ENCODE measurements around the gene OR2AP1.
"Not testable (repeated sequence)": the region's sequence is repeated elsewhere in the genome, so short reads cannot be mapped to it uniquely, and the experiment has no call there.

Gene OR2AP1

DNA sequence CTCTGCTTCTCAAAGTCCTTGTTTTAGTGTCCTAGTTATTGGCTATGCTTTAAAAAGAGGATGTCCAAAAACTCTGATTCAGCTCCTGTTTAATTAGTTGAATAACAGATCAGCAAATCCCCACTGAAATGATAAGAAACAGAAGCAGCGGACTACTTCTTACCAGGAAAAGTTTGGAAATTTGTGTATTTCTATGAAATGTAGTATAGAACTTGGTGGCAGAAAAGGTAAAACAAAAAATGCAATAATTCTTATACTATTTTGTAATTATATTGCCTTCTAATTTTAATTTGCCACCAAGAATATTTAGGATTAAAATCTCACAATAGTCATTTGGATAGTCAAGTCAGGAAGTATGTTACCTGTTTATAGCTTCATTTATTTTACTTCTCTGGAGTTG lies at the start of gene OR2AP1:
Gene OR2AP1 (plus strand): TSS at position 301 of the 400 bp plus-strand sequence. CDS start 1,947 bp downstream, outside the sequence.
- DNase-seq = no peak

DNA sequence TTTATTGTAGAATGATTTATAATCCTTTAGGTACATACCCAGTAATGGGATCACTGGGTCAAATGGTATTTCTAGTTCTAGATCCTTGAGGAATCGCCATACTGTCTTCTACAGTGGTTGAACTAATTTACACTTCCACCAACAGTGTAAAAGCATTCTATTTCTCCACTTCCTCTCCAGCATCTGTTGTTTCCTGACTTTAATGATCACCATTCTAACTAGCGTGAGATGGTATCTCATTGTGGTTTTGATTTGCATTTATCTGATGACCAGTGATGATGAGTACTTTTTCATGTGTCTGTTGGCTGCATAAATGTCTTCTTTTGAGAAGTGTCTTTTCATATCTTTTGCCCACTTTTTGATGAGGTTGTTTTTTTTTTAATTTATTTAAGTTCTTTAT lies 24.0 kb upstream of the OR2AP1 start:
- DNase-seq = not testable (repeated sequence)

GRCh38 chr12:55548756-55549155 lies 23.5 kb upstream of the OR2AP1 start:
- no peak for DNase-seq

DNA sequence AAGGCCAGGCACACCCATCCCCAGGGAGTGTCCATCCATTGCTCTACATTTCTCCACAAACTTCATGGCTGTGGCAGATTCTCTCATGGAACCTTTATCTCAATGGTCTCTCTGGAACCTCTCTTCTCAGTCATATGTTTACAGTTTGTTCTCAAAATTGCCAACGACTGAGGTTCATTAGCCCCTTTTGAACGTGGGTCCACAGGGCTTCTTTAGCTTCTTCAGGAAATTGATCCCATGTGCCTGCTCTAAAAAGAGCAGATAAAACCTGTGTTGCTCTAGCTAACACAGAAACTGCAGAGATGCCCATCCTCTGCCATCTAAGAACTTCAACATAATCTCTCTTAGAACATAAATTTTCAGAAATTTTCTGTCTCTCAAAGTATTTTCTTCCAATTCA lies 23.0 kb upstream of the OR2AP1 start, which contains the start of gene OR6C4:
Gene OR6C4 (plus strand): TSS at position 301 of the 400 bp plus-strand sequence. CDS start 1,625 bp downstream, outside the sequence.
- no peak for DNase-seq

DNA sequence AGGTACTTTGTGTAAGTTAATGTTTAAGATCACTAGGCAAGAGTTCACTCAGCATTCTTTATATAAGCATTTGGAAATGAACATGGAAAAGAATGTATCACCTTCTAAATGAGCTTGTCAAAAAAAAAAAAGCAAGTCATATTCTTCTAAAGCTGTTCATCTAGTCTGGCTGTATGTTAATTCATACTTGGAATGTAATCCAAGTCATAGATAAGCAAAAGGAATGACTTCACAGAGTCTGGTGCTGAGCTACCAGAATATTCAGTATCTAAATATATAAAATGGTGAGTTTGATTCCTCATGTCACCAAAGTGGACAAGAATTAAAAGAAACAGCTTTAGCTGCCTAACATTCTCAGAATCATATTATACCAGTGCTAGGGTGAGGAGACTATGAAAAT lies 18.0 kb upstream of the OR2AP1 start:
- DNase-seq = no peak

- DNase-seq = not testable (repeated sequence)
Observed at GRCh38 chr12:55570060-55570459, 2.2 kb upstream of the OR2AP1 start.

DNA sequence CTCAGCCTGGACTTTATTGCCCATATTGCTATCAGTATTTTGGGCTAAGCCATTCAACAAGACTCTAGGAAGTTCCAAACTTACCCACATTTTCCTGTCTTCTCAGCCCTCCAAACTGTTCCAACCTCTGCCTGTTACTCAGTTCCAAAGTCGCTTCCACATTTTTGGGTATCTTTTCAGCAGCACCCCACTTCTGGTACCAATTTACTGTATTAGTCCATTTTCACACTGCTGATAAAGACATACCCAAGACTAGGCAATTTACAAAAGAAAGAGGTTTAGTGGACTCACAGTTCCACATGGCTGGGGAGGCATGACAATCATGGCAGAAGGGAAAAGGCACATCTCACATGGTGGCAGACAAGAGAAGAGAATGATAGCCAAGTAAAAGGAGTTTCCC lies 1.6 kb upstream of the OR2AP1 start:
- DNase-seq = not testable (repeated sequence)

DNA sequence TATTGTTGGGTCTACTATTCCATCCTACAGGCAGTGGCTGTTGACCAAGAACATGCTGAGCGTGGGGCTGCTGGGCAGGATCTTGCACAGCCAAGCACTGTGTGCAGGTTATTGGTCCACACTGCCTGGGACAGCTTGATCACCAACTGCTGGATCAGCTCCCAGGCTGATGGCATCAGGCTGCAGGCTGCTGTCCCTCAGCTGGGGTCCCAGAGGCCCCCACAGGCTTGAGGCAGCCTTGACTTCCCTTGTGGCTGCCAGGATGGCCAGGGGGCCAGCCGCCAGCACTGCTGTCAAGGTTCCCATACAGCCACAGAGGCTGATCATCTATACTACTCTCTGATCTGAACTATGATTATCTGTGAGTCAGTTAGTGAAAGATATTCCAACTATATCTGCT lies 9.8 kb downstream of the OR2AP1 start:
- DNase-seq = no peak

DNA sequence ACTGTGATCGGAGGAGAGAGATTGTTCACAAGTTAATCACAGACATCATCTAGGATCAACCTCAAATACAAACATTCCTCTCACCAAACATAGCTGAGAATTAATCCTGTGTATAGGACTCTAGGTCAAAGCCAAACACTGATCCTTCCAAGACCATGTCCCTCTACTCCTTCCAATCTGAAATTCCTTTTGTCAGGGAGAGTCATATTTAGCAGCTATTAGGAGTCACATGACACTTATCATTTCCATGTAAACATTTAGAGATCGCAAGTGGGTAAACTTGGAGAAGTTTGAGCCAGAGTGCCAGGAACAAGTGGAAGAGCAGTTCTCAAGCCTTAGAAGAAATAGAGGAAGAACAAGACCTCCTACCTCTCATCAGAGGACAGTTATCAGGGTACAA lies 13.5 kb downstream of the OR2AP1 start:
- DNase-seq = no peak

- DNase-seq = not testable (repeated sequence)
Observed at GRCh38 chr12:55590152-55590551, 17.9 kb downstream of the OR2AP1 start.

DNA sequence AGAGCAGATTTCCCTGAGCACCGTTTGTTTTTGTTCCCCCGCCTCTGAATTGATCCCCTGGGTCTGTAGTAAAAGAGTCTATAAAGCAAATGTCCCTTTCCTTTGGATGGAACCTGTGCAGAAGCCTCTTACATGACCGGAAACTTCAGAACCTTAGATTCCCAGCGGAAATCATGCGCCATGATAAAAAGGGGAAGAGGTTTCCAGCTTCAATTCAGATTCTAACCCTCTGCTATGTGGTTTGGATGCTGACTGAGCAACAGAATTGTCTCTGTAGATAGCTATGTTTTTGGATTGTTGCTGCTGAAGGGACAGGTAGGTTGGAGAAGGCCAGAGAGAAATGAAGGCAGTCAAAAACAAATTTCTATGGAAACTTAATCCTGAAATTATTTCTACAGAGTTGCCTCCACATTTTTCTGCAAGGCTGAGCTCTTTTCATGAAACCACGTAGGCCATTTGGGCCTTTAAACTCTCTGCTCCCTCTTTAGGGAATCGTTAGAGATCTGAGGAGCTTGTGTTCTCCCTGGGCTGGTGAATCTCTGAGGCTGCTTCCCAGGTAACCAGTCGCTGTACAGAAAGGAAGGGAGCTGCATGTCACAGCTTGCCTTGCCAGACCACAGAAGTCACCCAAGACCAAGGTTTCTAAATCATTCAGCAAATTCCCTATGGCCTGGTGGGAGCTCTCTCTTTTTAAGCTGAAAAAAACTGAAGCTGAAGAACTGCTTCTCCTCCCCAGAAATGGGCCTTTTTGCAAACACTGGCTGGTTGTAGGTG lies 35.7 kb downstream of the OR2AP1 start:
- no peak for DNase-seq

GRCh38 chr12:55610598-55610997 lies 38.3 kb downstream of the OR2AP1 start:
- no peak for DNase-seq

- DNase-seq = no peak
Observed at GRCh38 chr12:55612646-55613045, 40.4 kb downstream of the OR2AP1 start.

DNA sequence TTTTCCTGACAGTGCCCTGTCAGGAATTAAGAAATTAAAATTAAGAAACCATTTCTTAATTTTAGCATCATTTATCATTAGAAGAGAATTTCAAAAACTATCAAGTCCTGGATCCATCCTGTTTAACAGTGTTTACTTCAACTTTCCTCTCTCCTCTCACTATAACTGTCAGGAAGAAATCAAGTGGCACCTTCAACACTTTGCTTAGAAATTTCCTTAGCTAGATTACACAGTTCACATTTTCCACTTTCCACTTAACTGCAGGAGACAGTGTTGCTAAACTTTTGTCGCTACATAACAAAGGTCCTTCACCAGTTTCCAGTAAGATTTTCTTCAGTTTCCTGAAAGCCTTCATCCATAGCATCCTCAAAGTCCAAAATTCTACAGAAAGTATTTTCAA lies 42.5 kb downstream of the OR2AP1 start:
- no peak for DNase-seq

GRCh38 chr12:55619354-55620138 lies 47.3 kb downstream of the OR2AP1 start:
- DNase-seq = no peak

GRCh38 chr12:55624056-55624455 lies 51.8 kb downstream of the OR2AP1 start:
- DNase-seq = no peak

Measured in right forelimb (tissue), 1 donor.